NCI-H2107 treated with DMSO at 0.1 percent for 48 hours (cell line): Measurements from ENCODE around the gene SGSM2.
A peak's percentile ranks its signal among the peaks of the same experiment; 100 is the strongest.

Experiments
- DNase-seq: peaks from one replicate; lab custom pipeline; 2025; ENCODE audit not compliant: unreplicated experiment; lab: John Stamatoyannopoulos, UW

The SGSM2 gene

DNA sequence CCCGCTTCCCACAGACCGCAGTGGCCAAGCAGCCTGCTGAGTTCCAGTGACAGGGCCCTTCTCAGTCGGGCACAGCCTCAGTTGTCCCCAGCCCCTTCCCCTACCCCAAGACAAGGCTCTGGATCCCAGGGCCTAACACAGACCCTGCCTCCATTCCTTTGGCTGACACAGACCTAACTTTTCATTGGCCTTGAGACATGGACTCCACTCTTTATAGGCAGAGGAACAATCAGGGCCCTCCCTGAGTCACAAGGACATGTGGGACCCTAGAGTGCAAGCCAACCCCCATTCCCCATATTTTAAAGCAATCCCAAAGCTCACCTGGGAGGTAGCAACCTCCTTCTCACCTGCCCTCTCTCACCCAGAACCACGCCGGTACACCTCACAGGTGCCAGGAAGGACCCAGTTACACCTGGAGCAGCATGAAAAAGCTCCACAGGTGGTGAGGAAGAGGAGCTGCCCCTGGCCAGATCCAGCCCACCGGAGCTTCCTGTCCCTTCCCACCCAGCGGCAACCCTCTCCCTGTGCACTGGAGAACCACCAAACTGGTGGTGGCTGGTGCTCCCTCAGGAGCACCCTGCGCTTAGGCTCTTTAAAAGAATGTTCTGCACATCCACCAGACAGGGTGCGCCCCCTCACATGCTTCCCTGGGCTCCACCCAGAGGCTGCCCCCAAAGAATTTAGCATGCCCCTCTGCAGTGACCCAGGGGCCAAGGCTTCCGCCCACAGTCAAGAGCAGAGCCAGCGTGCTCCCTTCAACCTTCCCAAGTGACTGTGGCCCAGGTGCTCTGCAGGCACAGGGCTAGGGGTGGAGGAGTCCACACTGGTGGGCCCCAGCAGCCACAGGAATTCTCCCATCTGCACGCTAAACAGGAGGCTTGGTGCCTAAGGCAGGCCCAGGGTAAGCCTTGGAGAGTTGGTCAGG, 60.2 kb downstream of the SGSM2 start:
- DNase-seq, result no peak

DNA sequence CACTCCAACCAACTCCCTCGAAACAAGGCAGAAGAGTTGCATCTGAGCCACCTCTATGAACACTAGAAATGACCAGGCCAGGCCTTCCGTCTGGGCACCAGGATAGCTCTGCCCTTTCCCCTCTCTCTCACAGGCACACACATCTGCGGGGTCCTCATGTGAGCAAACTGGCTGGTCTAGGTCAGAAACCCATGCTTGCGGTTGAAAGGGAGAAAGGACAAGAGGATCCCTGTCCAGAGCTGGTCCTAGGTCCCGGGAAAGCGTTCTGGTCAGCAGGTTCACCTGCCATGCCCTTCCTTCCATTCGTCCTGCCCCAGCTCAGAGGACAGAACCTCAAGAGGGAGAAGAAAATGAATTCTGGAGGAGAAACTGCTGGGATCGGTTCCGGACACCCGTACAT, 60.9 kb downstream of the SGSM2 start:
- no peak for DNase-seq

- DNase-seq, result peak; percentile 47
These were observed 61.6 kb downstream of the SGSM2 start for GRCh38 chr17:2398655-2399571.

GRCh38 chr17:2399572-2400473, 62.5 kb downstream of the SGSM2 start:
- peak; percentile 58 for DNase-seq

GRCh38 chr17:2400474-2400866, 63.2 kb downstream of the SGSM2 start:
- no peak for DNase-seq

DNA sequence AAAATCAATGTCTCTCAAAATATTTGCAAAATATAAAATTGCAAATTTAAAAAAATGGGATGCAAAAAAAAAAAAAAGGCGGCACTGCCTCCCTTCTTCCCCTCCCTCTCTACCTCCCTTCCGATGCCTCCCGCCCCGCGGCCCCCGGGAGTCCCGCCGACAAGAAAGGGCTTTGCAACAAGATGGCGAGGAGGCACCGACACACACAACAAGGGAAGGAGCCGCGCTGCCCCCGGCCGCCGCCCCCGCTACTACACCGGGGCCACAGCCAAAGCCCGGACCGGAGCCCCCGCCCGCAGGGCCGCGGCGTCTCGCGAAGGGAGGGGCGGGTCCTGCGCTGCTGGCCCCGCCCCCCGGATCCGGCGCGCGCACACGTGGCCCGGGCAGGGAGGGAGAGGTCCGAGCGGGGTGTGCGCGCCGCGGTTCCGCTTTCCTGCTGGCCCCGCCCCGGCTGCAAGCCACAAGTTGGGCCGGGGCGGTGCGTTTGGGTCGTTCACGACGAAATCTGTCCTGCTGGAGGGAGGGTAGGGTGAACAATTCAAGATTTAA, 63.6 kb downstream of the SGSM2 start, which contains the start of gene MNT:
Gene MNT (minus strand): TSS at position 184 of the 549 bp plus-strand sequence. CDS start 348 bp downstream, outside the sequence.
- DNase-seq, result peak; percentile 58

GRCh38 chr17:2401426-2402221, 64.3 kb downstream of the SGSM2 start:
- DNase-seq, result peak; percentile 84

DNA sequence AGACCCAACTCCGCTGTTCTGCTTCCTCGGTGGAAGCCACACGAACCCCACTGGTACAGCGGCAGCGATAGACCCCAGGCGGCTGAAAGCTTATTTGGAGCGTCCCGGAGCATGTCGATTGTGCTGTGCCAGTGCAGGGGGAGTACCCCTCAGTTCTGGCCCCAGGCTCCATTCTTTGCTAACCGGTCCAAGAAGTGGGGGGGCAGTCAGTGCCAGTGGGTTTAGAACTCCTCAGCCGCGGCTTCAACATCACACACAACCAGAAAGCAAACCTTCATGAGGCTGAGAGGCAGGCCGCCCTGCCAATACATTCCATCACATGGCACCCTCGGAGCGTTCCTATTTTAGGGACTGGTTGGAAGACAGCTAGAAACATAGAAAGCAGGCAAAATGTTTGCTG, 65.2 kb downstream of the SGSM2 start:
- no peak for DNase-seq

- no peak for DNase-seq
These were observed 65.7 kb downstream of the SGSM2 start for GRCh38 chr17:2403044-2403443.

- no peak for DNase-seq
These were observed 68.1 kb downstream of the SGSM2 start for GRCh38 chr17:2405247-2405926.

DNA sequence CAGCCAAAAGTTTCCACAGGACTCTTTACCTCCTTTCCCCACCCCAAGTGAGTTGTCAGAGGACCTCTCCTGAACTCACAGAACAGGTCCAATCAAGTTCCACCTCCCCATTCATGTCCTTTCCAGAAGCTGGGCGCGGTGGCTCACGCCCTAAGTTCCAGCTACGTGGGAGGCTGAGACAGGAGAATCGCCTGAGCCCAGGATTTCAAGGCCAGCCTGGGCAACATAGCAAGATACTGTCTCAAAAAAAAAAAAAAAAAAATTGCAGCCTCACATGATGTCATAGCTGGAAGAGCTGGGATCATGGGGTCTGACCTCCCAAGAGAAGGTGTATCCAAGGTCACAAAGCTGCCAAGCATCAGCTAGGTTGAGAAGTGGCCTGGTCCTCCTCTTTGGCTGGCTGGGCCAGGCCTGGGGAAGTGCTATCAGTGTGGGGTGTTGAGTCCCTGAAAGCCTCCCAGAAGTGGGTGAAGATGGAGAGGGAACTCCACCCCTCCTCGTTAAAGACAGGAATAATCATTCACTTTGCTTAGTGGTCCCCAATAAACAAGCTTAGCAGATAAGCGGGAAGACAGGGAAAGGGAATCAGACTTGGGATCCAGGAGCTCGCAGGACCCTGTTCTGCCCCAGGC, 69.1 kb downstream of the SGSM2 start:
- DNase-seq, result no peak

DNA sequence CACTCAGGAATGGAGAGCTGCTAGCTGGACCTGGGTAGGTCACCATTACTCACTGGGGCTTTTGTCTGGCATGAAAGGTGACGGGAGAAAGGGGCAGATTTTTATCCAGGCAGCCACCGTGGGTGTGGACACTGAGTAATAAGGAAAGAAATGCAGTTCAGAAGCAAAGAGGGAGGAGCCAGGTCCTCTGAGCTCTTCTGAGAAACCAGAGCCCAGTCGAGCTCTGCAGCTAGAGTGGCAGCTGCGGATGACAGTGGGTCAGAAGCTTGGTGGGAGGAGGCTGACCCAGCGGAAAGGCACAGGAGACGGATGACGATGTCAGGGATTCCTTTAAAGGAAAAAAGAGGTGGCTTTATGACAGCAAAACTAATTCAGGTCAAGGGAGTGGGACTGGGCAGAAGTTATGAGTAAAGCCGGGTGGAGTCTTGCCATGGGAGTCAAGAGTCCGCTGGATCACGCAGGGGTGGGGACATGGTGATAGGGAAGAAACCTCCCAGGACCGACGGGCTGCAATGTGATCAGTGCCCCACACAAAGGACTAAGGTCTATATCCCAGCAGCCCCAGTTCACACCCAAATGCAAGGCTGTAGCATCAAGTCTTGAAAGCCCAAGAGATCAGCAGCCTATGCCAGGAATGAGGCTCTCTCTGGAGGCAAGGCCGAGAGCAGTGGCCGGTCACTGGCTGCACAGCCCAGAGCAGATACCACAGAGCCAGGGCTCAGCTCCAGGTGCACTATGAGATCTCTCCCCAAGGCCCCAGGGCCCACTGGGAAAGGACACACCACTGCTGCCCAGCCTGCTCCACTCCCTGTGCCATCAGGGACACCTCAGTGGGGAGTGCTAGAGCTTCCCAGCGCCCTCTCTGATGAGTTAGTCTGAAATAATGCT, 69.8 kb downstream of the SGSM2 start:
- DNase-seq, result no peak

DNA sequence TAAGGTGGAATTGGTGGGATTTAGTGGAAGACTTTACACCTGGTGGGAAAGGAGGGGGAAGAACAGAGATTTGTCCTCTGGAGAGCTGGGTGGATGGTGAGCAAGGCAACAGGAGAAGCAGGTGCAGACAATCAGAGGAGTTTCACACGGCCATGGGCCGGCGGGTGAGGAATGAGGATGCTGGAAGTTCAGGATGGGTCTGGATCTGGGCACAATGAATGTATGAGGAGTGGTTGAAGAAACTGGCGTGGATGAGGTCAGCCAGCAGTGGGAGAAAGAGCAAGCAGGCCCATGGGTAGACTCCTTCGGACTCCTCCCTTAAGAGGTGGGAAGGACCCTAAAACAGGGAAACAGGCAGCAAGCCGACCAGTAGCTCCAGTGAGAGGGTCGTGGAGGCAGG, 73.7 kb downstream of the SGSM2 start:
- no peak for DNase-seq

DNA sequence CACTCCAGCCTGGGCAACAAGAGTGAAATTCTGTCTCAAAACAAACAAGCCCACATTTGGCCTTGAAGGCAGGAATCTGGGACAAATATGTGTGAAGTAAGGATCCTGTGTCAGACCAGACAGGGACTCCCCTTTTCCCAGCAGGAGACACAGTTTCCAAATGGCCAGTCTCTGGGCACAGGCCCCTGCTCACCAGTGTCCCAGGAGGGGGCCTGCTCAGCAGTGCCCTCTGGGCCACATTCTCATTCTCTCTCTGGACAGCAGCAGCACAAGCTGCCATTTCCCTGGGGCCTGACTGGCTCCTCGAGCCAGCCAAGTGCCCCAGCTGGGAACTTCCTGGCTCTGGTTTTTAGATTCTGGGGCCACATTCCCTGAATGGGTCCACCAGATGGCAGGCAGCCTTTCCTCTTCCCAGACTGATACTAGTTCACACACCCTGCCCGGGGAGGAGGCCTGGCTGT, 75.3 kb downstream of the SGSM2 start:
- no peak for DNase-seq

GRCh38 chr17:2414446-2415064, 77.3 kb downstream of the SGSM2 start:
- no peak for DNase-seq

DNA sequence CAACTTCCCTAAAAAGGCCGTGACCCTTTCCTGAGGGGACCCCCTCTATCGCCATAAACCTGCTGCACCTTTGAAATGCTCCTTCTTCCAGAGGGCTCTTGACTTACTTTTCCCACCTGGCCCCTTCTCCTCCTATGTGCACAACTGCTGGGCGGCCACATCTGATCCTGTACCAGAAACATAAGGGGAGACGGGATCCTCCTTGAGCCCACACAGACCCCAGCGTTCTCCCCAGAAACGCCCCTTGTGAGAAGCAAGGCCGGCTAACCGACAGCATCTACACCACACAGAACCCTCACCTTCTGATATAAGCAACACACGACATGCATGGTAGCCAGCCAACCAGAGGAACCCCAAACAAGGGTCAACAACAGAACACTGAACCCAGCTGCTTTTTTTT, 77.8 kb downstream of the SGSM2 start:
- no peak for DNase-seq
